Measurements from ENCODE around the gene ZNF148. TPM values are rescaled to one million over a fixed set of nuclear protein-coding genes. Genes with fewer than 3 reads are reported as not detected.

ZNF148 gene
- total and polyA plus RNA-seq, 2 of the 4 experiments (the other 2 are of a cell fraction) = 9.4 to 65.2 TPM

- H3K9me1 ChIP-seq (ENCODE audit: insufficient read depth, low read length) = peaks cover 3% of the 10 kb centered on the region
- 89% methylated on average over 3 of the region's 5 CpGs; no CpG with 5 or more reads in 1 of the 2 experiments for WGBS, 2 experiments (ENCODE audit: extremely low coverage in 2 of 2, insufficient read length in 1 of 2)
- H3K9ac ChIP-seq (ENCODE audit: low read depth, low read length) = no peak overlapping the region
- H2BK120ac ChIP-seq (ENCODE audit: low read depth, low read length) = no peak overlapping the region
- dilution Hi-C loops (cut with HindIII; ENCODE audit: low sequenced_read_pairs, unreplicated experiment) = no loop called here
- peaks cover 6% of the 10 kb centered on the region for H3K4me1 ChIP-seq (ENCODE audit: control insufficient read depth, insufficient read depth, low read length)
- intact Hi-C loops (cut with micrococcal nuclease) = no loop called here
- H3K18ac ChIP-seq (ENCODE audit: low read depth, low read length) = no peak overlapping the region
- H4K91ac ChIP-seq (ENCODE audit: insufficient read depth, low read depth, low read length) = no peak overlapping the region
- no peak overlapping the region for H2AK5ac ChIP-seq (ENCODE audit: low read depth, low read length)
- peaks cover 4% of the 10 kb centered on the region; the same call in 1 of the 2 replicates for H3K36me3 ChIP-seq (ENCODE audit: control insufficient read depth, insufficient read depth, low read length)
- H3K4me2 ChIP-seq (ENCODE audit: low read depth, low read length) = no peak overlapping the region
- H2AFZ ChIP-seq (replicated peaks; ENCODE audit: low read length, poor library complexity) = no peak overlapping the region
- no peak overlapping the region for H3K56ac ChIP-seq (ENCODE audit: extremely low read depth, insufficient read depth, low read length)
- H4K20me1 ChIP-seq (ENCODE audit: insufficient read depth, low read length) = peaks cover 68% of the 10 kb centered on the region
- in situ Hi-C loops (cut with MboI; ENCODE audit: low sequenced_read_pairs) = no loop called here
- DNase-seq = no peak
- 0 out of 2 replicates have a peak overlapping the region, but pooled peaks have one; percentile 8 for H2BK20ac ChIP-seq (ENCODE audit: low read depth, low read length)
- ATAC-seq (ENCODE audit: low read depth) = no peak
- no peak overlapping the region for H3K4me3 ChIP-seq (ENCODE audit: insufficient read depth, low read depth, low read length)
- no peaks in the 10 kb centered on the region for H3K9me3 ChIP-seq (ENCODE audit: control insufficient read depth, insufficient read depth, low read length)
- H3K27ac ChIP-seq (ENCODE audit: insufficient read depth, low read length) = no peak overlapping the region
- ChIA-PET CTCF (interaction anchor here (0.6 kb wide), 1 partner anchor 16 kb away, joined by 3 read pairs; no protein-coding TSS in a partner anchor), POLR2A (ENCODE audit: unreplicated experiment) (no interaction called here)
- H3K79me1 ChIP-seq (ENCODE audit: low read depth in 1 of 2, low read length in 2 of 2) = peaks cover 27 to 63% of the 10 kb centered on the region in 2 experiments
- H2AK9ac ChIP-seq (replicated peaks; ENCODE audit: low read depth, low read length, poor library complexity) = no peak overlapping the region
- no peaks in the 10 kb centered on the region for H3K27me3 ChIP-seq (ENCODE audit: control insufficient read depth, insufficient read depth, low read length)
- H2BK5ac ChIP-seq (ENCODE audit: low read depth, low read length, poor library complexity, severe bottlenecking) = peak overlapping the region; percentile 26
- H4K5ac ChIP-seq (ENCODE audit: low read depth, low read length) = no peak overlapping the region
- BruUV-seq (replicated peaks) = no TSS peak
- peak overlapping the region; percentile 28; the same call in 1 of the 2 replicates for H3K23ac ChIP-seq (ENCODE audit: low read depth, low read length)
- no peak overlapping the region for H4K8ac ChIP-seq (ENCODE audit: low read depth in 2 of 2, low read length in 2 of 2)
- H3K14ac ChIP-seq (replicated peaks; ENCODE audit: low read depth, low read length) = no peak overlapping the region; the same call in 1 of the 2 replicates
- H2BK15ac ChIP-seq (ENCODE audit: low read depth, low read length) = peak overlapping the region; percentile 21; the same call in 1 of the 3 replicates
- TF ChIP-seq POLR2A (IDR thresholded peaks at IDR 0.05; ENCODE audit: low read depth, low read length) (no peak), CEBPB (IDR thresholded peaks at IDR 0.05; ENCODE audit: low read depth, low read length) (peak; percentile 39)
- no peak overlapping the region for H3K4ac ChIP-seq (ENCODE audit: low read depth, low read length)
These were observed 40.2 kb downstream of the ZNF148 start for GRCh38 chr3:125334675-125335560.

All from IMR-90 (cell line).